Astrocyte (in vitro differentiated cells and primary cell): ENCODE measurements around the gene NTN4.

ENCODE experiments used
- EZH2 ChIP-seq: IDR thresholded peaks from 2 replicates; pipeline ENCODE4 v1.6.1; 2012; ENCODE audit warnings: mild to moderate bottlenecking, low read length, inconsistent platforms; ENCODE audit not compliant: insufficient read depth
- TF ChIP-seq, protein P1 (sequence below): IDR thresholded peaks from 2 replicates; pipeline ENCODE4 v1.5.1; 2011; ENCODE audit warnings: low read depth, mild to moderate bottlenecking, inconsistent platforms, low read length, moderate library complexity; ENCODE audit not compliant: insufficient read depth

DNA sequence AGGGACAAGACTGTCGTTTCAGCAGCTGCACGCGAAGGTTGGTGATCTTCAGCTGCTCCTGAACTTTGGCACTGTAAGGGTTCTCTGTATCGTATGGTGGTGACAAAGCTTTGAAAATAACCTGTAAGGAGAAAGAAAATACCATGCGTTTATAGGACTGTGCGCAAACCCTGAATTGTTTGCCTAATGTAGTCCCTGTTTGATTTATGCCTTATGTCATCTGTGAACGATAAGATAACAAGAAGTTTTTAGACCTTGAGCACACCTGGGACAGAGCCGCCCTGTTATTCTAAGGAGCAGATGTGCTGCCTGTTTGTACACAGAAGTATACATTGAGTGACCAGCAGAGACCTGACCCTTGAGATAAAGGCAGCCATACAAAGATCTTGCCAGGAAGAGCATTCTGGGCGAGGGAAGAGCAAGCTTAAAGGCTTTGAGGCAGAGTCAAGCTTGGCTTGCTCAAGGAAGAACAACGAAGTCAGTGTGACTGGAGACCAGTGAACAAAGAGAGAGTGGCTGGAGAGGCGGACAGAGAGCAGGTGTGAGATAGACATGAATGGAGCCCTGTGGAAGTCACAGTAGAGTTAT lies 52.4 kb downstream of the NTN4 start:
- TF ChIP-seq, protein P1, sequence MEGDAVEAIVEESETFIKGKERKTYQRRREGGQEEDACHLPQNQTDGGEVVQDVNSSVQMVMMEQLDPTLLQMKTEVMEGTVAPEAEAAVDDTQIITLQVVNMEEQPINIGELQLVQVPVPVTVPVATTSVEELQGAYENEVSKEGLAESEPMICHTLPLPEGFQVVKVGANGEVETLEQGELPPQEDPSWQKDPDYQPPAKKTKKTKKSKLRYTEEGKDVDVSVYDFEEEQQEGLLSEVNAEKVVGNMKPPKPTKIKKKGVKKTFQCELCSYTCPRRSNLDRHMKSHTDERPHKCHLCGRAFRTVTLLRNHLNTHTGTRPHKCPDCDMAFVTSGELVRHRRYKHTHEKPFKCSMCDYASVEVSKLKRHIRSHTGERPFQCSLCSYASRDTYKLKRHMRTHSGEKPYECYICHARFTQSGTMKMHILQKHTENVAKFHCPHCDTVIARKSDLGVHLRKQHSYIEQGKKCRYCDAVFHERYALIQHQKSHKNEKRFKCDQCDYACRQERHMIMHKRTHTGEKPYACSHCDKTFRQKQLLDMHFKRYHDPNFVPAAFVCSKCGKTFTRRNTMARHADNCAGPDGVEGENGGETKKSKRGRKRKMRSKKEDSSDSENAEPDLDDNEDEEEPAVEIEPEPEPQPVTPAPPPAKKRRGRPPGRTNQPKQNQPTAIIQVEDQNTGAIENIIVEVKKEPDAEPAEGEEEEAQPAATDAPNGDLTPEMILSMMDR = no peak
- no peak for TF ChIP-seq EZH2
